HG03045 (cell line): ENCODE data around the gene PPARD.
"Not testable (repeated sequence)": the region's sequence is repeated elsewhere in the genome, so short reads cannot be mapped to it uniquely, and the experiment has no call there.

ENCODE experiments used
- ATAC-seq: cut with Tn5 transposase; IDR thresholded peaks from one replicate; pipeline ENCODE4 v1.9.1; 2021; ENCODE audit warnings: mild to moderate bottlenecking, moderate library complexity; ENCODE audit not compliant: unreplicated experiment

PPARD gene

GRCh38 chr6:35435074-35435837, 92.9 kb downstream of the PPARD start:
- no peak for ATAC-seq

GRCh38 chr6:35436071-35436857, 93.9 kb downstream of the PPARD start:
- no peak for ATAC-seq

- not testable (repeated sequence) for ATAC-seq
Observed at GRCh38 chr6:35438378-35439065, 96.2 kb downstream of the PPARD start.

- ATAC-seq = no peak
Observed at GRCh38 chr6:35439308-35439707, 97.0 kb downstream of the PPARD start.

GRCh38 chr6:35441205-35441604, 98.8 kb downstream of the PPARD start:
- no peak for ATAC-seq

- ATAC-seq = no peak
Observed at GRCh38 chr6:35441642-35442041, 99.3 kb downstream of the PPARD start.

GRCh38 chr6:35442693-35443092, 100.3 kb downstream of the PPARD start:
- ATAC-seq = no peak

GRCh38 chr6:35443341-35444030, 101.1 kb downstream of the PPARD start:
- no peak for ATAC-seq

- no peak for ATAC-seq
Observed at GRCh38 chr6:35445691-35446090, 103.3 kb downstream of the PPARD start.

GRCh38 chr6:35448191-35448590, 105.8 kb downstream of the PPARD start:
- ATAC-seq = no peak

- ATAC-seq = no peak
Observed at GRCh38 chr6:35449287-35449881, 107.0 kb downstream of the PPARD start.

- ATAC-seq = no peak
Observed at GRCh38 chr6:35451354-35452182, 109.2 kb downstream of the PPARD start.

GRCh38 chr6:35452183-35453090, 110.1 kb downstream of the PPARD start, which contains the start of gene FANCE:
FANCE (plus strand) TSS chr6:35452338; CDS start chr6:35452546, 208 bp downstream.
- peak; percentile 93 for ATAC-seq

GRCh38 chr6:35453236-35453635, 110.9 kb downstream of the PPARD start:
- no peak for ATAC-seq

GRCh38 chr6:35454391-35455110, 112.2 kb downstream of the PPARD start:
- no peak for ATAC-seq

- ATAC-seq = no peak
Observed at GRCh38 chr6:35457907-35458306, 115.5 kb downstream of the PPARD start.

GRCh38 chr6:35461270-35461669, 118.9 kb downstream of the PPARD start:
- no peak for ATAC-seq

- ATAC-seq = no peak
Observed at GRCh38 chr6:35463292-35463691, 120.9 kb downstream of the PPARD start.
